Measurements from ENCODE around the gene EXOSC2.
A peak's percentile ranks its signal among the peaks of the same experiment; 100 is the strongest.
"Not testable (repeated sequence)": the region's sequence is repeated elsewhere in the genome, so short reads cannot be mapped to it uniquely, and the experiment has no call there.

EXOSC2 gene

GRCh38 chr9:130672933-130673615, 20.5 kb upstream of the EXOSC2 start:
- Mint-ChIP-seq H3K4me1 (ENCODE audit: low read depth in 2 of 2) (peaks cover 0 to 1% of the 10 kb centered on the region in 2 donors), H3K9me3 (no peaks in the 10 kb centered on the region), H3K4me3 (no peak overlapping the region), H3K27ac (no peak overlapping the region), H3K27me3 (peaks cover 6 to 16% of the 10 kb centered on the region in 2 donors), H3K36me3 (ENCODE audit: insufficient read depth) (peaks cover 7% of the 10 kb centered on the region)
- ATAC-seq (replicated peaks) (no peak), DNase-seq (no peak)

GRCh38 chr9:130675396-130675795, 18.2 kb upstream of the EXOSC2 start:
- DNase-seq (no peak), ATAC-seq (replicated peaks) (no peak)
- Mint-ChIP-seq H3K4me1 (ENCODE audit: low read depth in 2 of 2) (no peaks in the 10 kb centered on the region), H3K36me3 (ENCODE audit: insufficient read depth) (peaks cover 6% of the 10 kb centered on the region), H3K9me3 (no peaks in the 10 kb centered on the region), H3K27ac (no peak overlapping the region), H3K4me3 (no peak overlapping the region), H3K27me3 (peaks cover 0 to 19% of the 10 kb centered on the region in 2 donors)

- DNase-seq, result no peak
- peaks cover 0 to 19% of the 10 kb centered on the region in 2 donors for H3K27me3 Mint-ChIP-seq
- peaks cover 6% of the 10 kb centered on the region for H3K36me3 Mint-ChIP-seq (ENCODE audit: insufficient read depth)
Measured at GRCh38 chr9:130677252-130677651, 16.3 kb upstream of the EXOSC2 start.

GRCh38 chr9:130680836-130681768, 12.5 kb upstream of the EXOSC2 start:
- Mint-ChIP-seq H3K9me3 (no peaks in the 10 kb centered on the region), H3K4me3 (peak overlapping the region; percentile 93 to 99), H3K27me3 (peaks cover 5 to 19% of the 10 kb centered on the region in 2 donors), H3K27ac (no peak overlapping the region), H3K36me3 (ENCODE audit: insufficient read depth) (peaks cover 6% of the 10 kb centered on the region), H3K4me1 (ENCODE audit: low read depth in 2 of 2) (peaks cover 3 to 4% of the 10 kb centered on the region in 2 donors)
- peak; percentile 66 for ATAC-seq (replicated peaks)
- peak; percentile 34 to 40 (median 38) for DNase-seq

More at GRCh38 chr9:130677252-130677651, 16.3 kb upstream of the EXOSC2 start:
- H3K4me3 Mint-ChIP-seq, result no peak overlapping the region
- no peaks in the 10 kb centered on the region for H3K9me3 Mint-ChIP-seq
- ATAC-seq (replicated peaks), result no peak
- peaks cover 0 to under 1% of the 10 kb centered on the region in 2 donors for H3K4me1 Mint-ChIP-seq (ENCODE audit: low read depth in 2 of 2)
- no peak overlapping the region for H3K27ac Mint-ChIP-seq

GRCh38 chr9:130681769-130682420, 11.7 kb upstream of the EXOSC2 start:
- Mint-ChIP-seq H3K27me3 (peaks cover 5 to 16% of the 10 kb centered on the region in 2 donors), H3K27ac (peak overlapping the region; percentile 55 to 77), H3K4me1 (ENCODE audit: low read depth in 2 of 2) (peaks cover 3 to 4% of the 10 kb centered on the region in 2 donors), H3K9me3 (no peaks in the 10 kb centered on the region), H3K4me3 (peak overlapping the region; percentile 93 to 99), H3K36me3 (ENCODE audit: insufficient read depth) (peaks cover 6% of the 10 kb centered on the region)
- ATAC-seq (replicated peaks) (peak; percentile 25), DNase-seq (peak in 1 of 3 experiments; percentile 26)

GRCh38 chr9:130682421-130683121, 11.0 kb upstream of the EXOSC2 start:
- DNase-seq, result peak; percentile 41 to 45 (median 43)
- H3K4me1 Mint-ChIP-seq (ENCODE audit: low read depth in 2 of 2), result peaks cover 3 to 4% of the 10 kb centered on the region in 2 donors
- H3K9me3 Mint-ChIP-seq, result no peaks in the 10 kb centered on the region
- H3K4me3 Mint-ChIP-seq, result peak overlapping the region; percentile 93 to 99
- H3K36me3 Mint-ChIP-seq (ENCODE audit: insufficient read depth), result peaks cover 2% of the 10 kb centered on the region
- peak; percentile 33 for ATAC-seq (replicated peaks)
- peaks cover 5 to 17% of the 10 kb centered on the region in 2 donors for H3K27me3 Mint-ChIP-seq
- peak overlapping the region; percentile 55 to 77 for H3K27ac Mint-ChIP-seq

GRCh38 chr9:130685104-130685503, 8.5 kb upstream of the EXOSC2 start:
- no peak overlapping the region for H3K4me3 Mint-ChIP-seq

GRCh38 chr9:130685945-130686344, 7.6 kb upstream of the EXOSC2 start:
- H3K4me1 Mint-ChIP-seq (ENCODE audit: low read depth in 2 of 2); ATAC-seq (replicated peaks); H3K36me3 Mint-ChIP-seq (ENCODE audit: insufficient read depth); DNase-seq; H3K27ac Mint-ChIP-seq; H3K9me3 Mint-ChIP-seq; H3K4me3 Mint-ChIP-seq: not testable (repeated sequence)
- H3K27me3 Mint-ChIP-seq, result peaks cover 5 to 12% of the 10 kb centered on the region in 2 donors

More at GRCh38 chr9:130685104-130685503, 8.5 kb upstream of the EXOSC2 start:
- peaks cover 5 to 12% of the 10 kb centered on the region in 2 donors for H3K27me3 Mint-ChIP-seq
- H3K9me3 Mint-ChIP-seq, result no peaks in the 10 kb centered on the region
- peaks cover 7 to 8% of the 10 kb centered on the region in 2 donors for H3K4me1 Mint-ChIP-seq (ENCODE audit: low read depth in 2 of 2)
- no peaks in the 10 kb centered on the region for H3K36me3 Mint-ChIP-seq (ENCODE audit: insufficient read depth)
- H3K27ac Mint-ChIP-seq, result no peak overlapping the region
- no peak for ATAC-seq (replicated peaks)
- no peak for DNase-seq

- Mint-ChIP-seq H3K36me3 (ENCODE audit: insufficient read depth) (no peaks in the 10 kb centered on the region), H3K4me1 (ENCODE audit: low read depth in 2 of 2) (peaks cover 4 to 5% of the 10 kb centered on the region in 2 donors), H3K27ac (no peak overlapping the region), H3K9me3 (no peaks in the 10 kb centered on the region), H3K4me3 (no peak overlapping the region), H3K27me3 (peaks cover 5 to 12% of the 10 kb centered on the region in 2 donors)
- ATAC-seq (replicated peaks), result no peak
- DNase-seq, result no peak
Measured at GRCh38 chr9:130687615-130688014, 6.0 kb upstream of the EXOSC2 start.

- no peak for DNase-seq
- no peak for ATAC-seq (replicated peaks)
- Mint-ChIP-seq H3K9me3 (no peaks in the 10 kb centered on the region), H3K36me3 (ENCODE audit: insufficient read depth) (peaks cover 2% of the 10 kb centered on the region), H3K4me3 (no peak overlapping the region), H3K27me3 (peaks cover 5 to 12% of the 10 kb centered on the region in 2 donors), H3K27ac (no peak overlapping the region), H3K4me1 (ENCODE audit: low read depth in 2 of 2) (peaks cover 6% of the 10 kb centered on the region in 2 donors)
Measured at GRCh38 chr9:130688072-130688471, 5.5 kb upstream of the EXOSC2 start.

- DNase-seq (no peak), ATAC-seq (replicated peaks) (no peak)
- peaks cover 5 to 12% of the 10 kb centered on the region in 2 donors for H3K27me3 Mint-ChIP-seq
- H3K4me1 Mint-ChIP-seq (ENCODE audit: low read depth in 2 of 2), result peaks cover 15 to 16% of the 10 kb centered on the region in 2 donors
- no peak overlapping the region for H3K4me3 Mint-ChIP-seq
- no peak overlapping the region for H3K27ac Mint-ChIP-seq
- H3K36me3 Mint-ChIP-seq (ENCODE audit: insufficient read depth), result peaks cover 3% of the 10 kb centered on the region
- H3K9me3 Mint-ChIP-seq, result no peaks in the 10 kb centered on the region
Measured at GRCh38 chr9:130689572-130689936, 4.0 kb upstream of the EXOSC2 start.

GRCh38 chr9:130689937-130690700, 3.5 kb upstream of the EXOSC2 start:
- ATAC-seq (replicated peaks), result no peak

More at GRCh38 chr9:130689937-130690700, 3.5 kb upstream of the EXOSC2 start:
- Mint-ChIP-seq H3K9me3 (no peaks in the 10 kb centered on the region), H3K4me1 (ENCODE audit: low read depth in 2 of 2) (peaks cover 19 to 22% of the 10 kb centered on the region in 2 donors), H3K27me3 (peaks cover 5 to 12% of the 10 kb centered on the region in 2 donors), H3K4me3 (no peak overlapping the region), H3K27ac (no peak overlapping the region), H3K36me3 (ENCODE audit: insufficient read depth) (peaks cover 5% of the 10 kb centered on the region)
- DNase-seq, result no peak

All from effector memory CD8-positive, alpha-beta T cell (primary cell).